Naive thymus-derived CD4-positive, alpha-beta T cell (primary cell): ENCODE data around the gene TAF5L. TPM values are rescaled to one million over a fixed set of nuclear protein-coding genes. Genes with fewer than 3 reads are reported as not detected.
"Not testable (repeated sequence)": the region's sequence is repeated elsewhere in the genome, so short reads cannot be mapped to it uniquely, and the experiment has no call there.

Experiments
- ATAC-seq: fragments of 150-1000 bp; cut with Tn5 transposase; 2 replicates; pipeline ENCODE4 v1.10.0; 2021; ENCODE audit warnings: mild to moderate bottlenecking, moderate library complexity
- CTCF ChIA-PET: fragments of 350-600 bp; sonication (Branson Sonifier 250); formaldehyde crosslinking; loops from one replicate; lab custom pipeline; 2021; ENCODE audit warnings: antibody characterized with exemption; lab: Charles Lee
- POLR2A ChIA-PET: fragments of 350-600 bp; sonication (Branson Sonifier 250); formaldehyde crosslinking; loops from one replicate; lab custom pipeline; 2021; ENCODE audit warnings: antibody characterized with exemption, inconsistent platforms; lab: Charles Lee
- DNase-seq, 9 donors: peaks; one replicate each; pipeline versions ENCODE4 v3.0.0 to v3.0.0-alpha.2; 2020 to 2022; ENCODE audit warnings: mixed read lengths in 1 of 9
- H3K27ac ChIP-seq: one replicate; pipeline ENCODE4 v1.7.0; 2013; ENCODE audit warnings: mild to moderate bottlenecking, low read depth, low read length, moderate library complexity
- H3K27me3 ChIP-seq, 2 donors: one replicate each; pipeline ENCODE4 v1.7.0; 2013; ENCODE audit warnings: low read length in 2 of 2, mild to moderate bottlenecking in 2 of 2, moderate library complexity in 2 of 2; ENCODE audit not compliant: control insufficient read depth in 2 of 2, insufficient read depth in 2 of 2
- H3K36me3 ChIP-seq, 3 experiments: 1 replicate in 2 of 3; 2 replicates in 1 of 3; pipeline ENCODE4 v1.7.0; 2013; ENCODE audit warnings: low read length in 3 of 3, mild to moderate bottlenecking in 3 of 3, moderate library complexity in 1 of 3; ENCODE audit not compliant: insufficient read depth in 3 of 3, control insufficient read depth in 2 of 3
- H3K4me1 ChIP-seq, 2 donors: one replicate each; pipeline ENCODE4 v1.7.0; 2013; ENCODE audit warnings: low read length in 2 of 2, mild to moderate bottlenecking in 2 of 2, moderate library complexity in 1 of 2; ENCODE audit not compliant: control insufficient read depth in 2 of 2, insufficient read depth in 2 of 2
- H3K4me3 ChIP-seq: 2 replicates; pipeline ENCODE4 v1.7.0; 2013; ENCODE audit warnings: mild to moderate bottlenecking, low read length
- H3K9me3 ChIP-seq, 3 experiments: 1 replicate in 2 of 3; 2 replicates in 1 of 3; pipeline ENCODE4 v1.7.0; 2013; ENCODE audit warnings: low read length in 3 of 3; ENCODE audit not compliant: control insufficient read depth in 2 of 3
- H3K27ac Mint-ChIP-seq, 9 donors: one replicate each; pipeline ENCODE4 v1.8.0; 2020 to 2022; ENCODE audit warnings: mixed read lengths in 9 of 9, mild to moderate bottlenecking in 8 of 9, moderate library complexity in 5 of 9, inconsistent platforms in 2 of 9
- H3K27me3 Mint-ChIP-seq, 5 donors: one replicate each; pipeline ENCODE4 v1.8.0; 2021 to 2022; ENCODE audit warnings: mixed read lengths in 5 of 5, mild to moderate bottlenecking in 1 of 5
- H3K36me3 Mint-ChIP-seq, 5 donors: one replicate each; pipeline ENCODE4 v1.8.0; 2020 to 2022; ENCODE audit warnings: mixed read lengths in 5 of 5, mild to moderate bottlenecking in 3 of 5, inconsistent platforms in 1 of 5
- H3K4me1 Mint-ChIP-seq, 7 donors: one replicate each; pipeline ENCODE4 v1.8.0; 2020 to 2022; ENCODE audit warnings: mixed read lengths in 7 of 7, mild to moderate bottlenecking in 3 of 7, inconsistent platforms in 1 of 7
- H3K4me3 Mint-ChIP-seq, 10 donors: one replicate each; pipeline ENCODE4 v1.8.0; 2020 to 2022; ENCODE audit warnings: mild to moderate bottlenecking in 10 of 10, mixed read lengths in 10 of 10, moderate library complexity in 6 of 10, inconsistent platforms in 2 of 10
- H3K9me3 Mint-ChIP-seq, 11 donors: one replicate each; pipeline ENCODE4 v1.8.0; 2020 to 2022; ENCODE audit warnings: mixed read lengths in 11 of 11, mild to moderate bottlenecking in 4 of 11, inconsistent platforms in 1 of 11, moderate library complexity in 1 of 11
- intact Hi-C, 2 donors: fragments of 100-400 bp; cut with micrococcal nuclease; formaldehyde crosslinking; loops; one replicate each; pipeline ENCODE4 v1.15.1; 2023
- polyA plus RNA-seq, 2 donors: library from polyadenylated mRNA; unstranded; fragments of 300-500 nt; fragmentation: Illumina TruSeq; gene quantifications; one replicate each; pipeline ENCODE4 v1.2.3, GENCODE V29; 2021
- total RNA-seq, 6 experiments: library from RNA in 5 of 6; stranded (reverse) in 5 of 6; gene quantifications; 1 replicate in 5 of 6; 2 replicates in 1 of 6; pipeline ENCODE4 v1.2.3 and lab custom pipeline; 2021 to 2026

The TAF5L gene
- total and polyA plus RNA-seq, 7 experiments from 2014 or later, result 4.7 to 27.2 (median 19.7) TPM

- H3K4me3 ChIP-seq, result no peak overlapping the region
- ATAC-seq (no peak), DNase-seq (no peak)
- Mint-ChIP-seq H3K9me3 (no peaks in the 10 kb centered on the region), H3K27ac (no peak overlapping the region), H3K4me1 (peaks cover 4 to 11% (median 9%) of the 10 kb centered on the region in 7 donors), H3K27me3 (peaks cover 0 to 16% (median 0%) of the 10 kb centered on the region in 5 donors), H3K36me3 (no peaks in the 10 kb centered on the region), H3K4me3 (no peak overlapping the region)
- H3K36me3 ChIP-seq, result no peaks in the 10 kb centered on the region
- intact Hi-C loops, result no loop called here
- CTCF ChIA-PET, result no interaction called here
- H3K4me1 ChIP-seq, result peaks cover 4 to 5% of the 10 kb centered on the region in 2 donors
- H3K27ac ChIP-seq, result no peak overlapping the region
- no peaks in the 10 kb centered on the region for H3K27me3 ChIP-seq
- no peaks in the 10 kb centered on the region for H3K9me3 ChIP-seq
- POLR2A ChIA-PET, result no interaction called here
These were observed 62.7 kb downstream of the TAF5L start for GRCh38 chr1:229563241-229563640.

- DNase-seq (no peak), ATAC-seq (no peak)
- Mint-ChIP-seq H3K27me3 (peaks cover 0 to 16% (median 0%) of the 10 kb centered on the region in 5 donors), H3K36me3 (no peaks in the 10 kb centered on the region), H3K4me1 (peaks cover 4 to 12% (median 9%) of the 10 kb centered on the region in 7 donors), H3K27ac (no peak overlapping the region), H3K9me3 (no peaks in the 10 kb centered on the region), H3K4me3 (no peak overlapping the region)
- Histone ChIP-seq H3K27me3 (no peaks in the 10 kb centered on the region), H3K4me3 (no peak overlapping the region), H3K36me3 (no peaks in the 10 kb centered on the region), H3K27ac (no peak overlapping the region), H3K9me3 (no peaks in the 10 kb centered on the region), H3K4me1 (peaks cover 4 to 5% of the 10 kb centered on the region in 2 donors)
- intact Hi-C loops, result no loop called here
- POLR2A ChIA-PET, result no interaction called here
- CTCF ChIA-PET, result no interaction called here
These were observed 63.2 kb downstream of the TAF5L start for GRCh38 chr1:229562686-229563085.

- H3K4me3 ChIP-seq, result no peak overlapping the region
- Mint-ChIP-seq H3K27me3 (peaks cover 0 to 9% (median 0%) of the 10 kb centered on the region in 5 donors), H3K9me3 (no peaks in the 10 kb centered on the region), H3K4me1 (peaks cover 17 to 27% (median 25%) of the 10 kb centered on the region in 7 donors), H3K4me3 (peak overlapping the region in 3 of 10 donors; percentile 6 to 74 (median 17)), H3K27ac (peak overlapping the region in 2 of 9 donors; percentile 22 to 28), H3K36me3 (no peaks in the 10 kb centered on the region)
- CTCF ChIA-PET, result interaction anchor here (0.8 kb wide), 1 partner anchor 303 kb away, joined by 4 read pairs; no protein-coding TSS in a partner anchor
- POLR2A ChIA-PET, result no interaction called here
- H3K27me3 ChIP-seq, result no peaks in the 10 kb centered on the region
- peaks cover 15 to 16% of the 10 kb centered on the region in 2 donors for H3K4me1 ChIP-seq
- DNase-seq (no peak), ATAC-seq (no peak)
- no peaks in the 10 kb centered on the region for H3K36me3 ChIP-seq
- no peak overlapping the region for H3K27ac ChIP-seq
- no peaks in the 10 kb centered on the region for H3K9me3 ChIP-seq
- intact Hi-C loops, result no loop called here
These were observed 64.8 kb downstream of the TAF5L start for GRCh38 chr1:229561141-229561540.

GRCh38 chr1:229560124-229560523 is 65.8 kb downstream of the TAF5L start:
- H3K27me3 Mint-ChIP-seq, H3K4me3 ChIP-seq, intact Hi-C loops, H3K36me3 Mint-ChIP-seq, H3K9me3 Mint-ChIP-seq, POLR2A ChIA-PET, DNase-seq, H3K27ac ChIP-seq, ATAC-seq, H3K36me3 ChIP-seq, H3K27me3 ChIP-seq, H3K9me3 ChIP-seq, H3K27ac Mint-ChIP-seq: not testable (repeated sequence)
- Mint-ChIP-seq H3K4me1 (peaks cover 26 to 35% (median 32%) of the 10 kb centered on the region in 7 donors), H3K4me3 (peak overlapping the region in 7 of 10 donors; percentile 13 to 97 (median 86))
- peaks cover 15 to 16% of the 10 kb centered on the region in 2 donors for H3K4me1 ChIP-seq
- CTCF ChIA-PET, result interaction anchor here (1.3 kb wide), 1 partner anchor 65 kb away, joined by 3 read pairs; no protein-coding TSS in a partner anchor

- Histone ChIP-seq H3K4me3 (peak overlapping the region; percentile 88), H3K27ac (peak overlapping the region; percentile 62), H3K4me1 (peaks cover 15 to 16% of the 10 kb centered on the region in 2 donors)
- intact Hi-C loops, result loop anchor here (1.0 to 5.0 kb wide), 8 partner anchors 51 to 1083 kb away; partner anchors contain the start of genes GALNT2 (in 2 of the 2), TAF5L (in 2 of the 2), URB2 (in 2 of the 2) and COG2 (in 1 of the 2)
- ChIA-PET POLR2A (interaction anchor here (1.3 to 2.5 kb wide), 3 partner anchors 51 to 217 kb away, joined by 4 to 49 read pairs (median 12); partner anchors contain the start of genes CCSAP, NUP133, TAF5L and URB2), CTCF (interaction anchor here (0.9 to 1.3 kb wide), 3 partner anchors 65 to 305 kb away, joined by 3 to 5 read pairs (median 4); no protein-coding TSS in a partner anchor)
- H3K9me3 Mint-ChIP-seq, H3K36me3 Mint-ChIP-seq, ATAC-seq, H3K9me3 ChIP-seq, H3K36me3 ChIP-seq, H3K27me3 Mint-ChIP-seq, H3K27me3 ChIP-seq: not testable (repeated sequence)
- peak overlapping the region; percentile 56 to 92 (median 86) for H3K27ac Mint-ChIP-seq
- DNase-seq, result peak in 2 of 9 donors; percentile 3 to 27
- H3K4me3 Mint-ChIP-seq, result peak overlapping the region; percentile 86 to 97 (median 95)
- H3K4me1 Mint-ChIP-seq, result peaks cover 32 to 40% (median 37%) of the 10 kb centered on the region in 7 donors
These were observed 66.6 kb downstream of the TAF5L start for GRCh38 chr1:229559336-229559801.

GRCh38 chr1:229558460-229559335 is 67.2 kb downstream of the TAF5L start, which contains the start of gene ABCB10:
Gene ABCB10 (minus strand): TSS chr1:229558707. CDS start chr1:229558652, 55 bp downstream.
- Histone ChIP-seq H3K4me3 (peak within 1 kb of the TSS; percentile 88), H3K9me3 (no peaks in the 10 kb centered on the region), H3K4me1 (peaks cover 15 to 16% of the 10 kb centered on the region in 2 donors), H3K27ac (peak within 1 kb of the TSS; percentile 65), H3K36me3 (no peaks in the 10 kb centered on the region), H3K27me3 (no peaks in the 10 kb centered on the region)
- peaks cover 0 to 6% (median 0%) of the 10 kb centered on the region in 5 donors for H3K27me3 Mint-ChIP-seq
- peak within 1 kb of the TSS; percentile 91 to 97 (median 95) for H3K4me3 Mint-ChIP-seq
- intact Hi-C loops, result loop anchor here (1.0 to 5.0 kb wide), 8 partner anchors 50 to 1084 kb away; partner anchors contain the start of genes GALNT2 (in 2 of the 2), TAF5L (in 2 of the 2), URB2 (in 2 of the 2) and COG2 (in 1 of the 2)
- H3K27ac Mint-ChIP-seq, result peak within 1 kb of the TSS; percentile 64 to 92 (median 87)
- DNase-seq, result peak; percentile 68 to 96 (median 80)
- no peaks in the 10 kb centered on the region for H3K9me3 Mint-ChIP-seq
- ChIA-PET POLR2A (interaction anchor here (0.6 to 2.5 kb wide), 4 partner anchors 22 to 216 kb away, joined by 4 to 49 read pairs (median 8); partner anchors contain the start of genes CCSAP, NUP133, TAF5L and URB2), CTCF (interaction anchor here (0.7 to 1.3 kb wide), 5 partner anchors 43 to 669 kb away, joined by 3 to 6 read pairs (median 4); no protein-coding TSS in a partner anchor)
- peak; percentile 85 for ATAC-seq
- H3K36me3 Mint-ChIP-seq, result peaks cover 0 to 2% (median 0%) of the 10 kb centered on the region in 5 donors
- H3K4me1 Mint-ChIP-seq, result peaks cover 38 to 46% (median 42%) of the 10 kb centered on the region in 7 donors
